NB4 (cell line): ENCODE results near the gene FBXO9.

ENCODE experiments used
- DNase-seq: peaks from one replicate; pipeline ENCODE4 v3.0.0; 2010; ENCODE audit warnings: low read depth
- H3K4me3 ChIP-seq: one replicate; pipeline ENCODE4 v1.5.1; 2011; ENCODE audit warnings: mild to moderate bottlenecking, low read depth, low read length, moderate library complexity
- MYC ChIP-seq: IDR thresholded peaks from 2 replicates; pipeline ENCODE4 v1.6.1; 2011; ENCODE audit warnings: low read depth, low read length
- POLR2A ChIP-seq: IDR thresholded peaks from 2 replicates; pipeline ENCODE4 v1.6.1; 2011; ENCODE audit warnings: mild to moderate bottlenecking; ENCODE audit not compliant: insufficient read length; ENCODE audit errors: extremely low read depth
- TF ChIP-seq, protein P1 (sequence below): IDR thresholded peaks from 2 replicates; pipeline ENCODE4 v1.6.1; 2011; ENCODE audit warnings: low read depth, low read length
- TF ChIP-seq, protein P2 (sequence below): IDR thresholded peaks from one replicate; pipeline ENCODE4 v1.5.1; 2012; ENCODE audit warnings: low read depth, low read length

The FBXO9 gene

DNA sequence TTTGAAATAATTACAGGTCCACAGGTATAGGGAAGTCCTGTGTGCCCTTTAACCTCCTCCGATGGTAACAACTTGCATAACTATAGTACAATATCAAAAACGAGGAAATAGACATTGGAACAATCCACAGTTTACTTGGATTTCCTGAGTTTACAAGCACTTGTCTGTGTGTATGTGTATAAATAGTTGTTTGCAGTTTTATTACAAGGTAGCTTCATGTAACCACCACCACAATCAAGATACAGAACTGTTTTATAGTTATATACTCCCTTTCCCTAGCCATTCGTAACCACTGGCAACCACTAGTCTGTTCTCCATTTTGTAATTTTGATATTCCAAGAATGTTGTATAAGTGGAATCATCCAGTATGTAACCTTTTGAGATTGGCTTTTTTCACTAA, 9.1 kb downstream of the FBXO9 start:
- no peak for TF ChIP-seq POLR2A
- TF ChIP-seq MYC: no peak
- TF ChIP-seq, protein P1, sequence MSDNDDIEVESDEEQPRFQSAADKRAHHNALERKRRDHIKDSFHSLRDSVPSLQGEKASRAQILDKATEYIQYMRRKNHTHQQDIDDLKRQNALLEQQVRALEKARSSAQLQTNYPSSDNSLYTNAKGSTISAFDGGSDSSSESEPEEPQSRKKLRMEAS: no peak
- TF ChIP-seq, protein P2, sequence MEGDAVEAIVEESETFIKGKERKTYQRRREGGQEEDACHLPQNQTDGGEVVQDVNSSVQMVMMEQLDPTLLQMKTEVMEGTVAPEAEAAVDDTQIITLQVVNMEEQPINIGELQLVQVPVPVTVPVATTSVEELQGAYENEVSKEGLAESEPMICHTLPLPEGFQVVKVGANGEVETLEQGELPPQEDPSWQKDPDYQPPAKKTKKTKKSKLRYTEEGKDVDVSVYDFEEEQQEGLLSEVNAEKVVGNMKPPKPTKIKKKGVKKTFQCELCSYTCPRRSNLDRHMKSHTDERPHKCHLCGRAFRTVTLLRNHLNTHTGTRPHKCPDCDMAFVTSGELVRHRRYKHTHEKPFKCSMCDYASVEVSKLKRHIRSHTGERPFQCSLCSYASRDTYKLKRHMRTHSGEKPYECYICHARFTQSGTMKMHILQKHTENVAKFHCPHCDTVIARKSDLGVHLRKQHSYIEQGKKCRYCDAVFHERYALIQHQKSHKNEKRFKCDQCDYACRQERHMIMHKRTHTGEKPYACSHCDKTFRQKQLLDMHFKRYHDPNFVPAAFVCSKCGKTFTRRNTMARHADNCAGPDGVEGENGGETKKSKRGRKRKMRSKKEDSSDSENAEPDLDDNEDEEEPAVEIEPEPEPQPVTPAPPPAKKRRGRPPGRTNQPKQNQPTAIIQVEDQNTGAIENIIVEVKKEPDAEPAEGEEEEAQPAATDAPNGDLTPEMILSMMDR: no peak
- DNase-seq: no peak
- no peak overlapping the region for H3K4me3 ChIP-seq

DNA sequence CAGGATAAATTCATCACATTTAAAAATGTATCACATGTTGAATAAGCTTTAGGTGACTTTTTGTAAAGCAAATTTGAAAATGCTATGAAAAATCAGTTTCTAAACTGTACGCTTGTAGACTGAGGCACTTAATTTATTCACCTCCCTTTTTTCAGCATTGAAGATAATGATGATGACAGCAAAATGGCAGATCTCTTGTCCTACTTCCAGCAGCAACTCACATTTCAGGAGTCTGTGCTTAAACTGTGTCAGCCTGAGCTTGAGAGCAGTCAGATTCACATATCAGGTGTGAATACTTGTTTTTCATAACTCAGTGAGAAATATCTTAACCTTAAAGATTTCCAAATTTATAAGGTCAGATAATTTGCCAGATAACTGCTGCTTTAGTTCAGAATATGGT, 15.6 kb downstream of the FBXO9 start:
- DNase-seq: no peak
- TF ChIP-seq MYC (no peak), POLR2A (no peak)
- TF ChIP-seq, protein P2: no peak
- TF ChIP-seq, protein P1: no peak
- no peak overlapping the region for H3K4me3 ChIP-seq

DNA sequence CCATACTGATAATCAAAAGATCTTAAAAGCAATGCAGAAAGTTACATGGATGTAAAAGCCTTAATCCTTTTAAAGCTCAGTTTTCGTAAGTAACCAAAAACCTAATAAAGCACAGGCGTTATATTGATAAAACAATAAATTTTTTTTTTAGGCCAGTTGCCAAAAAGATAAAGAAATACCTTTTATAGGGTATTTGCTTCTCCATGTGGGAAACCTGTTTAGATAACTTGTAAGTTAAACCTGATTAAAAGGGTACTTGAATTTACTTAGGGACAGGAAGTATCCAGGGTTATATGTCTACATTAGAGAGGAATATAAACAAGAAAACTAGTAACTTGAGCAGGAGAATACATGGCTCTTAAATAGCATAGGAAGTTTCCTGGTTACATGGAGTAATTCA, 21.1 kb downstream of the FBXO9 start:
- no peak overlapping the region for H3K4me3 ChIP-seq
- TF ChIP-seq MYC (no peak), POLR2A (no peak)
- TF ChIP-seq, protein P1: no peak
- TF ChIP-seq, protein P2: no peak
- no peak for DNase-seq

DNA sequence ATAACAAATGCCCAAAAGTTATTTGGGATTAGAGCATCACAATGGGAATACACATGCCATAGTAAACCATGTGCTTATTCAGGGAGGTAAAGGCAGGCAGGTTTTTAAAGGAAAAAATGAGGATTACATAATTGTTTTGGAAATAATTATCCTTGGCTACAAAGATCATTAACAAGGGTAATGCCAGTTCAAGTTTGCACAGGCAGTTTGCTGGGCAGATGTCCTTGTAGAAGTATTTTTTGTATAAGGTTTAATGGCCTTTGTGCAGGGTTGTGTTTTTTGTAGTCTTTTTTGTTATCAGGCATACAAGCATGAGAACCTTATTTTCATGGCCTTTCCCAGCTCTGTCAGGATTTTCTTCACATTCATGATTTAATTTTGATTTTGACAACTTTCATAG, 24.7 kb downstream of the FBXO9 start:
- TF ChIP-seq, protein P2: no peak
- TF ChIP-seq, protein P1: no peak
- TF ChIP-seq POLR2A (no peak), MYC (no peak)

DNA sequence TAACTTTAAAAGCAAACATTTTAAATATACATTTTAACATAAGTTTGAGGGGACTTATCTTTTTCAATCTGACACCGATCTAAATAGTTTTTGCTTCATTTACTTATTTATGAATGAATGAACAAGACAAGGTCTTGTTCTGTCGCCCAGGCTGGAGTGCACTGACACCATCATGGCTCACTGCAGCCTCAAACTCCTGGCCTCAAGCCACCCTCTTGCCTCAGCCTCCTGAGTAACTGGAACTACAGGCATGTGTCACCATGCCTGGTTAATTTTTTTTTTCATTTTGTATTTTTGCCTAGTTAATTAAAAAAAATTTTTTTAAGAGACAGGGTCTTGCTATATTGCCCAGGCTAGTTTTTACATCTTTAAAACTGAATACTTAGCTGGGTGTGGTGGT, 25.4 kb downstream of the FBXO9 start:
- no peak for TF ChIP-seq MYC
- TF ChIP-seq POLR2A: no peak
- TF ChIP-seq, protein P1: no peak
- TF ChIP-seq, protein P2: no peak
- DNase-seq: no peak
- no peak overlapping the region for H3K4me3 ChIP-seq

More for the DNA sequence above, 24.7 kb downstream of the FBXO9 start:
- no peak overlapping the region for H3K4me3 ChIP-seq
- no peak for DNase-seq

DNA sequence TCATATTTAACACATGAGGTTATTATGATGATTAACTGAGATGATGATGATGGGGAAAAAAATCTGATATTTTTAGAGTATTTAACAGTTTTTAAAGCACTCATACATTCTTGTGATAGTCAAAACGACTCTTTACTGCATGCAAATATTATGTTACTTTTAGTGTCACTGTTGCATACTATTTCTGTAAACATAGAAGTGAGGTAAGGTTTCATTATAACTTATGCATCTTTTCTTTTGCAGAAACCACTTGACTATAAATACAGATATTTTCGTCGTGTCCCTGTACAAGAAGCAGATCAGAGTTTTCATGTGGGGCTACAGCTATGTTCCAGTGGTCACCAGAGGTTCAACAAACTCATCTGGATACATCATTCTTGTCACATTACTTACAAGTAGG, 30.1 kb downstream of the FBXO9 start:
- TF ChIP-seq MYC (no peak), POLR2A (no peak)
- TF ChIP-seq, protein P1: no peak
- TF ChIP-seq, protein P2: no peak
- no peak for DNase-seq
- H3K4me3 ChIP-seq: no peak overlapping the region
